Measurements from ENCODE around the gene USP10. TPM values are rescaled to one million over a fixed set of nuclear protein-coding genes. Genes with fewer than 3 reads are reported as not detected.

The USP10 gene
- total and polyA plus RNA-seq, 2 donors (not counting 1 experiment from before 2014, with no cell fraction given), result 48.9 to 134 TPM

GRCh38 chr16:84690088-84690819 is 9.5 kb upstream of the USP10 start:
- Histone ChIP-seq H3K79me2 (ENCODE audit: control insufficient read depth, insufficient read depth, low read length) (no peaks in the 10 kb centered on the region), H3K9me3 (ENCODE audit: control extremely low read depth in 1 of 3, control insufficient read depth in 2 of 3, insufficient read depth in 1 of 3, low read length in 2 of 3) (peaks cover 0 to 5% (median 0%) of the 10 kb centered on the region in 3 donors), H3K4me3 (ENCODE audit: control extremely low read depth in 1 of 5, extremely low read depth in 1 of 5, insufficient read depth in 1 of 5, low read depth in 2 of 5, low read length in 4 of 5) (no peak overlapping the region), H3K27ac (ENCODE audit: low read length in 2 of 2) (no peak overlapping the region), H3K4me2 (replicated peaks; ENCODE audit: low read depth, low read length, poor library complexity, severe bottlenecking) (no peak overlapping the region), H2AFZ (ENCODE audit: insufficient read depth, low read depth, low read length, poor library complexity, severe bottlenecking) (no peak overlapping the region), H3K27me3 (replicated peaks in 1 of 4; ENCODE audit: control extremely low read depth in 1 of 4, control insufficient read depth in 3 of 4, insufficient read depth in 4 of 4, low read length in 3 of 4) (no peaks in the 10 kb centered on the region), H3K4me1 (ENCODE audit: control insufficient read depth in 2 of 2, insufficient read depth in 2 of 2, low read length in 2 of 2) (peaks cover 10 to 17% of the 10 kb centered on the region in 2 donors), H3K36me3 (replicated peaks in 1 of 2; ENCODE audit: control extremely low read depth in 1 of 2, control insufficient read depth in 1 of 2, extremely low read depth in 1 of 2, insufficient read depth in 2 of 2, low read length in 1 of 2) (no peaks in the 10 kb centered on the region), H4K20me1 (ENCODE audit: control insufficient read depth, insufficient read depth, low read length, poor library complexity, severe bottlenecking) (no peaks in the 10 kb centered on the region), H3K9ac (ENCODE audit: low read length) (no peak overlapping the region)
- no CpG with 5 or more reads among the region's 6 CpGs for WGBS (ENCODE audit: insufficient coverage)
- no peak for DNase-seq
- ATAC-seq (ENCODE audit: low read depth), result no peak
- ChIA-PET CTCF (interaction anchor here (1.0 to 2.1 kb wide), 3 partner anchors 18 to 66 kb away, joined by 3 to 7 read pairs (median 4); no protein-coding TSS in a partner anchor), POLR2A (no interaction called here)
- H3K9me3 Mint-ChIP-seq (ENCODE audit: insufficient read depth), result no peaks in the 10 kb centered on the region
- intact Hi-C loops (cut with micrococcal nuclease), result no loop called here
- no peak overlapping the region for H3K4me3 Mint-ChIP-seq
- H3K27ac Mint-ChIP-seq, result no peak overlapping the region
- TF ChIP-seq EZH2 (IDR thresholded peaks at IDR 0.05; ENCODE audit: borderline replicate concordance, insufficient read depth, low read depth, low read length, poor library complexity, severe bottlenecking), result no peak
- TF ChIP-seq CTCF (IDR thresholded peaks at IDR 0.05), result no peak
- peaks cover 20% of the 10 kb centered on the region for H3K4me1 Mint-ChIP-seq
- H3K27me3 Mint-ChIP-seq, result no peaks in the 10 kb centered on the region

All from B cell (primary cell).